HG02759 (cell line): Measurements from ENCODE around the gene MITF.
"Not testable (repeated sequence)": the region's sequence is repeated elsewhere in the genome, so short reads cannot be mapped to it uniquely, and the experiment has no call there.

Experiments used
- ATAC-seq: cut with Tn5 transposase; IDR thresholded peaks from one replicate; pipeline ENCODE4 v1.9.1; 2021; ENCODE audit warnings: mild to moderate bottlenecking, moderate library complexity; ENCODE audit not compliant: unreplicated experiment

Gene MITF

DNA sequence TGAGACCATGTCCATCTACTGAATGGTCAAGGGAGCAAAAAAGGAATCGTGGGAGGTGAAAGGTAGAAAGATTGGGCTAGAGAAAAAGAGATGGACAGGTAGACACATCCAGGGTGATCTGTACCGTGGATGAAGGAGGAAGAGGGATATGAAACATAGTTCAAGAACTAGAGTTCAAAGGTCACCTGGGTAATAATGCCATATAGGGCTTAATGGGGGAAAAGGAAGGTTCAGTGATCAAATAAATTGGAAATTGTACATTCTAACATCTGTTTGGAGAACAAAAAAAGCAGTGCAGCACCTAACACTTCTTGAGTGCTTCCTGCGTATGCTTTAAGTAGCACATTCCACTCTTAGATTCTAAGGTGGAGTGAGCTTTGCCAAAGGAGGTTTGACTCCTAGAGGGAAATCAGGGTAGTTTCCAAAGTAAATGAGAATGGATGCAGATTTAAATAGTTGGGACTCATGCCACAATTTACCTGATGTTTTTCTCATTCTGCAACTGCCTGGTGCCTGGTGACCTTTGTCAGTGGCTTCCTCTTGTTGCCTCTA, 46.6 kb downstream of the MITF start:
- ATAC-seq, result no peak

DNA sequence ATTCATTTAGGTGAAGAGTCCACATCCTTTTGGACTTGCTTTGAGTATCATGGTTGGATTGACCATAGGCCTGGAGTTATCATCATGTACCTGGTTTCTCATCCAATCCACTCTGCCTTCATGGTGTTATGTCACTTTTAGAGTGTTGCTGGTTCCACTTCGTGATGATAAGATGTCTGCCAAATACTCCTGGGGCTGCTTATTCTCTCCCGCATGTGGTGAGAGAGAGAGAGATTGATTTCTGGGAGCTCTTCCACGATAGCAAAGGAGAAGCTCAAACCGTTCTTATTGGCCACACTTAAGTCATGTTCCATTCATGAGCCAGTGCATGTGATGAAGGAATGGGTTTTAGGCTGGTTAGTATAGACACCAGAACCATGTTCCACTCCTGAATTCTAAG, 47.6 kb downstream of the MITF start:
- no peak for ATAC-seq

DNA sequence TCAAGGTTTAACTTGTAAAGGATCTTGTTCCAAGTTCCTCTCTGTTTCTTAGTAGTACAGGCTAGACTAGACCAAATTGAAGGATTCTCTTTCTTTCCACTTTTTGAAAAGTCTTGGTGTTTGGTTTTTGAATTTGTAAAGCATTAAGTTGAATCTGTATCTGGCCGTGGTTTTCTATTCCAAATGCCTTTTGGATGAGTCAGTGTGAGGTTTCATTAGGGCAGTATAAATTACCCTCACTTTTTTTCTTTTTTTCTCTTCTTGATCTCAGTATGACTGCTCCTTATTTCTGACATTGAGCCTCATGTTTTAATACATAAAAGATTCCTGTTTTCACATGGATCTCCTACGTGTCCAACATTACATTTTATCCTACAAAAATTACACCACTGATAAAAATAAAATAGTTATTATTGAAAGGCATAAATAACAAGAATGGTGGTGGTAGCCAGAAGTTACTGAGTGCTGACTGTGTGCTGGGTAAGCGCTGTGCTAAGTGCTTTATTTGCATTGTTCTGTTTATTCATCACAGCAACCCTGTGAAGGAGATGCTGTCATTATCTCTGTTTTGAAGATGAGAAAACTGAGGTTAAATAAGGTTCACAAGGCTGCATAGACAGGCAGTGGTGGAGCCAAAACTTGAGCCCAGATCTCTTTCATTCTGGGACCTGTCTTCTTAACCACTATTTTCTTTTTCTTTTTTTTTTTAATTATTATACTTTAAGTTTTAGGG, 48.3 kb downstream of the MITF start:
- no peak for ATAC-seq

DNA sequence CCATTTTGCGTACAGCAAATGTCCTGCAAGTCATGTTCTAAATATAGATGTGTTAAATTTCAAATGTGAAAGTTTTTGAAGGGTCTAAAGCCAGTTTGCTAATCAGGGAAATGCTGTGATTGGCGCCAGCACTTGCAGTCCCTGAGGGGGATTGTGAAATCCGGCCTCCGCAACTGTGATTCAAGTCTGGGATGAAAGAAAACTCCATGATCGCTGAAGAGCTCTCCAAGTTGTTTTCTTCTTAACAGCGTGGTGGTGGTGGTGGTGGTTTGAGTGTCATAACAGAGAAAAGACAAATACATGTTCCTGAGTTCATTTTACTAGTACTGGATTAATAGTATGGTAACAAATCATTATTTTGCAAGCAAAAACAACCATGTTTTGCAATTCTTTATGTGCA, 51.8 kb downstream of the MITF start:
- no peak for ATAC-seq

DNA sequence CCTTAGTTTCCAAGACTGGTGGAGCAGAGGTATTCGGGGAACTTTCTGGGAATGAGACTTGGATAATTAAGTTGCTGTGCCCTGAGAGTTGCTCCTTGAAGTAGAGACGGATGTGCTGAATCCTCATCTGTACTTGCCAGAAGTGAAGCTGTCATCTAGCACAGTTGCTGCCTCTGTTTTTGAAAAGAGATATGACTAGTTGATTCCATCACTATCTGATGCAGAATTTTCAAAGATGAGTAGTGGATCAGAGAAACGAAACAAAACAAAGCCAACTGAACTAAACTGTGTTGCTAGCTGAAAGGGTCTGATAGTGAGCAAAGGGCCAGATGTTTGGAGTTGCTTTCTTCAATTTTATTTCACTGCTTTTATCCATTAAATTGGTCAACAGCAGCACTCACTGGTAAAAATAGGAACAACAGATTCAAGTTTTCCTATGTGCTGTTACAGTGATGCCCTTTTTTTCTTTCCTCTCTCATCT, 52.7 kb downstream of the MITF start:
- no peak for ATAC-seq

DNA sequence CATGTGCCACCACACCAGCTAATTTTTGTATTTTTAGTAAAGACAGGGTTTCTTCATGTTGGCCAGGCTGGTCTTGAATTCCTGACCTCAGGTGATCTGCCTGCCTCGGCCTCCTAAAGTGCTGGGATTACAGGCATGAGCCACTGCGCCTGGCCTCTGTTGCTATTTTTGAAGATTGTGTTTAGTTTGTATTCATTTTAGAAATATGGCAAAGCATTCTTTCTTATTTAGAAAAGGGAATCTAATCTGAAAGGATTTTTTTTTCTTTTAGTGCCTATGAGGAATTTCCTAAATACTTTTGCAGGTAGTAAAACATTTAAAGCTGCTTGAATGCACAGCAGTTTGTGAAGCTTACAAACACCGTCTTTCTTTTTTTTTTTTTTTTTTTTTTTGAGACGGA, 56.9 kb downstream of the MITF start:
- ATAC-seq, result not testable (repeated sequence)

DNA sequence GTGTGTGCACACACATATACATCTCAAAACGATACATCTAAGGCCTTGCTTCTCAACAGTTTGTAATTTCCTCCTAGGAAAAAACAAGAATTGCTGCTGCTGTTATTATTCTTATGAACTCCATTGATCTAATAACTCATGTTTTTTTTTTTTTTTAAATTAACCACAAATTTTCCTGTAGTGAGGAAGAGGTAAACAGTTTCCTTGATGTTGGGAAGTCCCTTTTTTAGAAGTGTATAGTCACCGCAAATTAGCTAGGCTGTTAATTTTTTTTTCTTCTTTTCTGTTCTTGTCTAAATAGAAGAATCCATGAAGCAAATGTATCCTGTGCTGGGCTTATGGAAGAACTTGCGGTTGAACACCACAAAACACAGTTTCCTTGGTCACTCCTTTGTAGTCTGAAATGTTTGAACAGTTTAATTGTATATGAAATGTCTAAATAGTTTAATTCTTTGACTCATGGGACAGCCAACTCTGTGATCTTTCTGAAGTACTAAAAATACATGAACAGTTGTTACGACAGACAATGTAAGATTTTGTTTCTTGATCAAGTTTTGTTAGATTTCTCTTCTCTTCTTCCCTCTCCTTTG, 64.5 kb downstream of the MITF start:
- no peak for ATAC-seq

DNA sequence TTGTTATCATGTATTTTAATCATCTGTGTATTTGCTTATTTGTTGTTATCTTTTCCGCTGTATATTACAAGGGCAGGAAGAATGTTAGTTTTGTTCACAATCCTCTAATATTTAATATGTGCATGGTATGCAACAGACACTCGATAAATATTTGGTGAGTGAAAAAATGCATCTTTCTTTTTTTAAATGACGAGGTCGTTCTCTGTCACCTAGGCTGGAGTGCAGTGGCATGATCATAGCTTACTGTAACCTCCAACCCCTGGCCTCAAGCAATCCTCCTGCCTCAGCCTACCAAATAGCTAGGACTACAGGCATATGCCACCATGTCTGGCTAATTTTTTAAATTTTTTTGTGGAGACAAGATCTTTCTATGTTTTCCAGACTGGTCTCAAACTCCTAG, 66.2 kb downstream of the MITF start:
- ATAC-seq, result no peak

DNA sequence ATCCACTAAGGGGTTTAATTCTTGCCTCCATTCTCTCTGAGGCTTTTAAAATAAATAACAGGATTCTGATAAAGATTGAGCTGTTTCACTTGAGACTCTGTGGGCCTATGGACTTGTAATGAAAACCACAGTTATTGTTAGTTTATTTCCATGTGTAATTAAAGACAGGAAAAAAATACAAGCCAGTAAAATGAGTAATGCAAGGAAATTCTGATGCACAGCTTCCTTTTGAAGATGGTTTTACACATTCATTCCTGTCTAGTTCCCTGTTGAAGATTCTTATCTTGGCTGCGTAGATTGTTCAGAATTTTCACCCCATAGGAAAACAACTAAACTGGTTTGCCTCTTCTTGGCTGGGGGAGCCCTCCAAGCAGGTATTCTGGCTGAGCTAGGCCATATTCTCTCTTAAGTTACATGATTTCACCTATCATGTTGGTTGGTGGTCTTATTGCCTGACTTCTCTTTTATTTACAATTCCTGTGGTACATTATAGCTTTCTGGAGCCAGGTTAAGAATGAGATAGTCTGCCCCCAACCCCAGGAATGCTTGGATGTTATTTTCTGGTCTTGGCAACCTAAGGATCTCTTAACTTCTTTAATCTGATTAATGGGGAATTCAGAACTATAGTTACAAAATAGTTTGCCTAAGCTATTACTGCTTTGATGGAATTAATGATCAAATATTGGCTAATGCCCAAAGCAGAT, 67.6 kb downstream of the MITF start:
- ATAC-seq, result no peak

DNA sequence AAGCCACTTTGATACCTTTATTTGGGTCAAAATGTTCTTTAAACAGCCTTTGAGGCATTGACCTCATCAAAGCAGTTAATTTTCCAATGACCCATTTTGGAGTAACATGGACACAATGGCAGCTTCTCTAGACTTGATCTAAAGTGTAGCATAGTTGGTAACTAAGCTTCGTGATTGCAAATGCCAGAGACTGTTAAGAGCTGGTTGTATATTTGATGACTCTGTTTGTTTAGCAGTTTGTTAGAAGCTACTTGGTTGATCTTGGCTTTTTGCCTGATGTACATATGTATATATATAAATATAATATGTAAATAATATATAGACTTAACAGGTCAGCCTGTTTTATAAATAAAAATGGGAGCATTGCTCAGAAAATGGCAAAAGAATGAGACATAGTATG, 68.4 kb downstream of the MITF start:
- no peak for ATAC-seq

DNA sequence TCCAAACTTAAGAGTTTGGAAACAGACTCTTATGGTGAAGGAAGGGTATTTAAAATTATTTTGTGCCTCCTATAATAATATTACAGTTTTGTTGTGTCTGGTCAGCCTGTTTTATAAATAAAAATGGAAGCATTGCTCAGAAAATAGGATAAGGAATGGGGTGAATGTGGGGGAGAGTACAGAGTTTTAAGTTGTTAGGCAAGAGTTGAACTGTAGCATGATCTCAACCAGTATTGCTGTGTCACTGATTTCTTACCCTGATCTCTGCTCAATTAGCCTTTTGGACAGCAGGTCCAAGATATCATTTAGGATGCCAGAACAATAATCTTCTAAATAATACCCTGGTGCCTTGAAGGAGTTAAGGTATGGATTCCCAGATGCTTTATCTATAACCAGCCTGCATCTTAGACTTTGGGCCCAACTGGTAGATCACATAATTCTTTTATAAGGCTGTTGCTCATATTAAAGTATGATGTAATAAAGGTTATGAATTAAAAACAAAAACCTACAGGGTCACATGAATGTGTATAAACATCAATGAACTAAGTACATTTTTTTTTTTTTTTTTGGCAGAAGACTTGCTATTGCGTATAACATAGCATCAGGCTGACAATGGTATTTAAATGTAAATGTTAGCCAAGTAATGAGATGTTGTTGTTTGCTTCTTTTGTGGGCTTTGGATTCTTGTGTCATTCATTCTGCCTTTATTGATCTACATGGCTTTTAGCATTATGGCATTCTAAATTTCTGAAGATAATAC, 70.0 kb downstream of the MITF start:
- no peak for ATAC-seq

DNA sequence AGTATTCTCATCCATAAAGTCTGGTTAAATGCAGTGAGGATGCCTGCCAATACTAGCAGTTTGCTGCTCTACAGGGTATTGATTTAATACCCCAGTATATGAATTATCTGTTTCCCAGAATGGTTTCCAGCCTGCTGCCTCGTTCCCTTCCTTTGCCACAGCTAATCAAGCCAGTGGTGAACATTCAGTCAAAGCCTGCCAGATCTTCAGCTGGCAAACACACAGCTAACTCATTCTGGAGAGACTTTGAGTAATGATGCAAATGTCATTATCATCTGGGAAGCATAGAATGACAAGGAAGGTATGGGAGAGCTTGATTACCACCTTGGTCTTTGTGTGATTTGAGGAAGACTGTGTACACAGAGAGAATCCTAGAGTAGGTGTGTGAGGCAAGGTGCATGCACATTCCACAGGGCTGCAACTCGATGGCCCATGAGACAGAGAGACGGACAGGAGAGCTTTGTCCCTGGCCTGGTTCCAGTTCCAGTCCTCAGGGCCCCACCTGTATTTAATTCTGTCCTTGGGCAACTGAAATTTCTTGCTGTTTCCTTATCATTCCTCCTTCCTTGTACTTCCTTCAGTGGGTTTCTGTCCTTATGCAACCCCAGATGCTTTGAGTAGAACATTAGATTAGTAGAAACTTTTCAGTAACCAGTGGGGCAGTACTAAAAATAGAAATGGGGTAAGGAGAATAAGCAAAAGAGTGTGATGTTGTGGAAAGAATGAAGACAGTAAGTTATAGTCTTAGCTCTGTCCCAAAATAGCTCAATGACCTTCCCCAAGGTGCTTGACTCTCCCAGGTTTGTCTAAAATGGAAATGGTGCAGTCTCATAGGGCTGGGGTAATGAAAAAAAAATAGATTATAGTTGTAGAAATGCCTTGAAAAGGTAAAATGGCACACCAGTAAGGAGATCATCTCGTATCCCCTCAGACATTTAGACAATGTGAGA, 72.5 kb downstream of the MITF start:
- no peak for ATAC-seq

DNA sequence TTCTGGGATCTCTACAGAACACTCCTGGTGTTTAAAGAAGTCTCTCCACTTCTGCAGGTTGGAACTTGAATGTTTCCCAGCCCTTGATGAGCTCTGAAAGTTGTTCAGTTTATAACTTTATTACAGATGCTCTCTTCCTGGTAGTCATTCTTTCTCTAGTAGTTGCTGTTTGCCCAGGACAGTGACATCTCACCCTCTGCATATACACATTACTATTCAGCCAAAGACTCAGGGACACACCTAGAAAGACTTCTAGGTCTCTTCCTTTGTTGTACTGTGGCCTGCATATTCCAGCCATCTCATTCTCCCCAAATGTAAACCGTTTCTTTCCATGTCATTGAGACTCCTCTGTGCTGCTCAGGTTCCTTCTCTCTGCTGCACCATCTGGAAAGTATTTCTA, 76.7 kb downstream of the MITF start:
- no peak for ATAC-seq

DNA sequence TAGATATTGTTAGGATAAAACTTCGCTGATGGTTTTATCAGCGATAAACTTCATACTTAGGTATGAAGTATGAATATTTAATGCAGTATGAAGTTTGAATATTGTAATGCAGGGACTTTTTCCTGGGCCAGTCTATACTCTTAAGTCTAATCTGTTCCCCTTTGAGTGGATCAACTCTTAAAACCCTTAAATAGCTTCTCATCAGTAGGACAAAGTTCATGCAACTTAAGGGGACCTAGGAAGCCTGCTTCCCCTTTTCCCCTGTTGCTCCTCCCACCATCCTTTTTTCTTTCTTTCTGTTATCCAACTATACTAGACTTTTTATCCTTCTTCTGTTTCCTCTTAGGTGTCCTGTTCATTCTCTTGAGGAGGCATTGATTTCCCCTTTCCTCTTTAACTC, 78.7 kb downstream of the MITF start:
- ATAC-seq, result no peak

DNA sequence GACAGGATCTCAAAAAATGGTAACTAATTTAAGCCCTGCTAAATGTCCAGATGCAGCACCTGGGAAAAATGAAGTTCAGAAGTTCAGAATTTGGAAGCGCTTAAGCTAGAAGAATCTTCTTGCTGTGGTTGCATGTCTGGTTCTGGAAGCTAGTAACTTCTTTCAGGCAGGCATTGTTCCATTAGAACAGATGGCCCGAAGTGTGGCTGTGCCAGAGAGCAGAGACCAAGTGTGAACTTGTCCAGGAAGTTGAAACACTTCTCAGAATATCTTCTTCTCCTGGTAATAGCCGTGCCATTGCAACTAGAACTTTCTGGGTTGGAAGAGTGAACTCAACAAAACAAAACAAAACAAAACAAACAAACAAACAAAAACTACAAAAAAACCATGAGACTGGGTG, 80.0 kb downstream of the MITF start:
- no peak for ATAC-seq

DNA sequence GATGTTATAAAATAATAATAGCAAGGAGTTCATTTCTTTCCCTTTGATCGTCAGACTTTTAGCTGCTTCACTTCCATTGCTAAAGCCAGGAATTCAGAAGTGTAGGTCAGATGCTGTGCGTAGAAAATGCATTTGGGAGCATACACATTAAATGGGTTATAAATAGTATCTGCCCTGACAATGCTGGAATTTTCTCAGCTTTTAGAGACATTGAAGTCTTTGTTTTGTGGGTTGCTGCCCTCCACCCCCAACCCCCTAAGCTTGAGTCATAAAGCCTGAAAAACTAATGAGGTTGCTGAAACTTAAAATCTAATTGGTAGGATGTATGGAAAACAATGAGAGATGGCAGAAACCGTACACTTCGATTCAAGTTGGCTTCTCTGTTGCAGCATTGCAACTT, 81.9 kb downstream of the MITF start:
- no peak for ATAC-seq

DNA sequence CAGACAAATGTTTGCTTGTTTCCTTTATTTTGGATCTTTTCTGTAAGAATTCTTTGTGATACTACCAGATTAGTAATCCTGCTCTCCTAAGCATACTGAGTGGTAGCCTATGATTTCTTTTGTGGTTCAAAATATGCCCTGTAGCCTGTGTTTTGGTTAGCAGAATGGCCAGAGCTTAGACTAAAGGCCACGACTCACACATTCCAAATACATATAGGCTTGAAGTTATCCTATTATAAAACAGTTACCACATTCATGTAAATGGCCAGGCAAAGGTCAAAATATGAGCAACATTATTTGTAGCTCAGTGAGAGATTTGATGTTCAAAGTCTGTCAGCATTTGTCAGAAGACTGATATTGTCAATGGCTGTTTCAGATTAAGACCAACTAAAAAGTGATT, 84.5 kb downstream of the MITF start:
- ATAC-seq, result no peak

DNA sequence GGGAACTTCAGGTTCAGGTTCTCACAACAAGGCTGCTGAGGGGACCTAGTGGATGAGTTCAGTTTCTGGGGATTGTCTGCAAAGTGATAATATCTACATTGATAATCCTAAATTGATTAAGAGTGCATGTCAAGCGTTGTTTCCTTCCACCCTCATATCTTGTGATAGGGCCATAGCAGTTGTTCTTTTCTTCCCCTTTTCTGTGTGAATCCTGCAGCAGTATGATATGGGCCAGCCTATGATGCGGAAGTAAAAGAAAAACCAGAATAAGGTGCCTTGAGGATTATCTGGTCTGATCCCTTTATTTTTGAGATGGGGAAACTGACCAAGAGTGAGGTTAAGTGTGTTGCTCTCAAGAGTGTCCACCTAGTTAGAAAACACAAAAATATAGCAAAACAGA, 86.2 kb downstream of the MITF start:
- no peak for ATAC-seq

DNA sequence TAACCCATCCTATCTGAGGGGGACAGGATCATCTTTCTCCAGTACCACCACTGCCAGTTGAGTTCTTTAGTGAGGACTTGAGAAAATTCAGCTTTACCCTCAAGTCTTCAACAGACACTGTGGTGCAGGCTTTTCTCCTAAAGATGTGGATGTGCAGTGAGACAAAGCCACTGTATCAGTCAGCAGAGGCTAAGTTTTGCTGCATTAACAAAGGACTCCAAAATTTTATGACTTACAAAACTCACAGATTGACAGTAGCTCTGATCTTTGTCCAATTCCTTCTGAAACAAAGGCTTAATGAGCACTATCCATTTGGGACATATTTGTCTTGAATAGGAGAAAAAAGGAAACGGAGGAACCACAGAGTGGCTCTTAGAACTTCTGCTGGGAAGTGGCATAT, 87.9 kb downstream of the MITF start:
- no peak for ATAC-seq

DNA sequence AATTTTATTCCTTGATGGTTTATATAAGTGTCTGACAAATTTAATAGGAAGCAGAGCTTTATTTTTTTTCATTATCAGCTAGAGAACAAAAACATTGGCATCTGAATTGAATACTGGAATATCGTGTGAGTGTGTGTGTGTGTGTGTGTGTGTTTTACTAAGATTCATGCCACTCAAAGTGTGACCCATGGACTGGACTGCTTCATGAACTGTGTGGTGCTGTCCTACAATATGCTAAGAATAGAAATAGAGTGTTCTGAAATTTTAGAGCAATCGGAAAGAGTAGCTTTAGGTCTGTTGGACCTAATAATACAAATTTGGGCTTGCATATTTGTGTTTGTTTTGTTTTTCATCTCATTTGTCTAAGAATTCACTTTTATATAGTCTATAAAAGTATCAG, 89.6 kb downstream of the MITF start:
- ATAC-seq, result no peak
